Measurements from ENCODE around the gene BSCL2.
"Not testable (repeated sequence)": the region's sequence is repeated elsewhere in the genome, so short reads cannot be mapped to it uniquely, and the experiment has no call there.

Gene BSCL2

GRCh38 chr11:62707277-62707861, at the start of gene BSCL2, which contains the start of gene GNG3:
TSS of gene BSCL2 (minus strand) at chr11:62707424. CDS start at chr11:62707195, 229 bp downstream.
TSS of gene GNG3 (plus strand) at chr11:62707676. CDS start at chr11:62708296, 620 bp downstream.
- peak; percentile 25 for DNase-seq

DNA sequence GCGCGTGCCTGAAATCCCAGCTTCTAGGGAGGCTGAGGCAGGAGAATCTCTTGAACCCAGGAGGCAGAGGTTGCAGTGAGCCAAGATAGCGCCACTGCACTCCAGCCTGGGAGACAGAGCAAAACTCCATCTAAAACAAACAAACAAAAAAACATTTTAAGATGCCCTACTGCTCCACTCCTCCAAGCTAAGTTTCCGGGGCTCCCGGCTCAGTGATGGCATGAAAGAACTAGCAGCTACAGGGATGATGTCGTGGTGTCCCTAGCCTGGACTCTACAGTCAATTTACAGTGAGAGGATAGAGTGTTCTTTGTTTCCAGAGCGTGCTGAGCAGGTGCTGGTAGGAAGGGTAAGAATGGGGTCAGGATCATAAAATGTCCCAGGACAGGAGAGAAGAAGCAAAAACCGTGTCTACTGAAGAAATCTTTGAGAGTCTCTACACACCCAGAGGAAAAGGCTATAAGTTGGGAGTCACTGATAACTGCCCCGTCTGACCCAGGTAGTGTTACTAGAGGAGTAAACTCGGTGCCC, 47.9 kb upstream of the BSCL2 start:
- no peak for DNase-seq

GRCh38 chr11:62753736-62754603, 46.7 kb upstream of the BSCL2 start, which contains the start of gene ZBTB3:
TSS of gene ZBTB3 (minus strand) at chr11:62754160. CDS start at chr11:62753664, 496 bp downstream.
- peak; percentile 99 for DNase-seq

DNA sequence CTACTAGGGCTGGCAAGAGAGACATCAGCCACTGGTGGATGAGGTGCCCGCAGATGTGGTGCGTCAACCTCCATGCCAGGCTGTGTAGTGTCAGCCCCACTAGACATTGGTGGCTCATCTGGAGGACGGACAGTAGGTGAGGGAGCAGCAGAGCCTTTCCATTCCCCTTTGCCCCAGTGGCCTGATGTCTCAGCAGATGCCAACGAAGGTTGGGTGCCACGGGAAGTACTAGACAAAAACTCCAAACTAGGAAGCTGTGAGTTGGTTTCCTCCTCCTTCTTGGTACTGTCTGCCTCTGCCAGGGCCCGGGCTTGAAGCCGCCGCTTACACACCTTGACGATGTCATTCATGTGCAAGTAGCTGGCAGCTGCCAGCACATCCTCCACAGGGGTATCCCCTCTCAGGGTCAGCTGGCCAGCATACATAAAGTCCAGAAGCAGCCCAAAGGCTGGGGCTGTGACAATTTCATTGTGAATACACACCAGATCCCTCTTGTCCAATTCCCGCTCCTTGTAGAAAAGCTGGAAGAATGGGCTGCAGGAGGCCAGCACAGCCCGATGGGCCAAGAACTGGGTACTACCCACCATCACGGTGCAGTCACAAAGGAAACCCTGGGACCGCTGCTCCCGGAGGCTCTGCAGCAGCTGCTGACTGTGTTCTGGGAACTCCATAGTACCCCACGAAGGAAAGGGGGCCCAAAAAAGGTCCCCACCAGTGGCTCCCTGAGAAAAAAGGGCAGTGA, 45.9 kb upstream of the BSCL2 start:
- DNase-seq, result no peak

- no peak for DNase-seq
Observed at GRCh38 chr11:62752177-62752785, 45.1 kb upstream of the BSCL2 start.

- not testable (repeated sequence) for DNase-seq
Observed at GRCh38 chr11:62749931-62750330, 42.7 kb upstream of the BSCL2 start.

DNA sequence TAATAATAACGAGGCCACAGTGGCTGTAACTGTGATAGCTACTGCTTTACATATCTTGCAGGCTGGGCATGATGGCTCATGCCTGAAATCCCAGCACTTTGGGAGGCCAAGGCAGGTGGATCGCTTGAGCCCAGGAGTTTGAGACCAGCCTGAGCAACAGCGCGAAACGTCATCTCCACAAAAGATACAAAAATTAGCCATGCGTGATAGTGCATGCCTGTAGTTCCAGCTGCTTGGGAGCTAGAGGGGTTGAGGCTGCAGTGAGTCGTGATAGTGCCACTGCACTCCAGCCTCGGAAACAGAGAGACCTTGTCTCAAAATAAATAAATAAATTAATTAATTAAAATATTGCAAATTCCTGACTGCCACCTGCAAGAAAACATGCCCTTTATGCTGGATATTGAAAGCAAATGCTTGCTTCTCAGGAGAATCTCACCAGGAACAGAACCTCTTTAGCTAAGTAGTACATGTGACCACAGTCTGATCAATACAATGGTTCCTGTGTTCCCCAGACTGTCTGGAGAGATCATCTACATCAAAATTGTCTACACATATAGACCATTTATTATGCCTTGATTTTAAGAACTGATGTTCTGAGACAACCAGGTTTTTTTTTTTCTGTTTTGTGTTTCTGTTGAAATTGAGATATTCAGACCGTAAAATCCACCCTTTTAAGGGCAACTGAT, 40.4 kb upstream of the BSCL2 start:
- DNase-seq, result no peak

GRCh38 chr11:62737196-62737595, 30.0 kb upstream of the BSCL2 start:
- no peak for DNase-seq

GRCh38 chr11:62732830-62733229, 25.6 kb upstream of the BSCL2 start:
- DNase-seq, result peak; percentile 21

- not testable (repeated sequence) for DNase-seq
Observed at GRCh38 chr11:62730076-62730475, 22.9 kb upstream of the BSCL2 start.

GRCh38 chr11:62728171-62728988, 21.2 kb upstream of the BSCL2 start, which contains the start of gene TTC9C:
TSS of gene TTC9C (plus strand) at chr11:62728486. CDS start at chr11:62728849, 363 bp downstream.
- peak; percentile 92 for DNase-seq

- peak; percentile 99 for DNase-seq
Observed at GRCh38 chr11:62727872-62728170, 20.6 kb upstream of the BSCL2 start.

- DNase-seq, result peak; percentile 100
Observed at GRCh38 chr11:62727165-62727871, 20.1 kb upstream of the BSCL2 start, which contains the start of gene HNRNPUL2. TSS of gene HNRNPUL2 (minus strand) at chr11:62727457. CDS start at chr11:62727156, 301 bp downstream.

GRCh38 chr11:62726915-62727164, 19.6 kb upstream of the BSCL2 start:
- DNase-seq, result no peak

- no peak for DNase-seq
Observed at GRCh38 chr11:62726156-62726914, 19.1 kb upstream of the BSCL2 start.

DNA sequence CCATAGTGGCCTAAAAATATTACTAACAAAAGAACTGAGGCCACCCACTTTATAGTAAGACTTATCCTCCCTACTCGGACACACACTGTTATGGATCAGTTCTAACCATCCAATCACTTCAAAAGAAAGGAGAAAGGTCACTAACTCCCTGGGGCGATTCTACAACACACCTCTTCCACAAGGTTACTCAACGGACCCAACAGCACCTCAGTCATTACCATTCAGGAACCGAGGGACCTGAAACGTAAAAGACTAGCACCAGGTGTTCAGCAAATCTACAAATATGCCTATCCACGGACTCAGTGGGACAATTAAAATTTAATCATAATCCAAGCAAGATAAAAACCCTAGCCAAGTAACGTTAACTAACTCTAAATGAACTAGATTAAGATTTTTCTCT, 18.4 kb upstream of the BSCL2 start:
- DNase-seq, result no peak

DNA sequence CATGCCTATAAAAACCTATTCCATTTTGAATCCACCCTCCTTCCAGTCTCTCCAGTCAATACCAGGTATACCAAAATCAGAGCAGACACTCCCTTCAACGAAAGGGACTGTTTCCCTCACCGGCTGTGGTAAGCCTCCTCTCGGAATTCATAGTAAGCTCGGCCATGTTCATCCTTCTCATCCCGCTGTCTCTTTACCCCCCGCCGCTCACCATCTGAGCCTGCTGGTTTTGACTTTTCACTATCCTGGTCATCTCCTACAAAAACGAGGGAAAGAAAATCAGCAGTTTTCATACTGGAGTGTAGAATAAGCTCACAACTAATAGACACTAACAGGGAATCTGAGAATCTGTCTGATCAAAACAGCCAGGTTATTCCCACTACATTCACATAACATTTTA, 16.9 kb upstream of the BSCL2 start:
- no peak for DNase-seq

- DNase-seq, result peak; percentile 53
Observed at GRCh38 chr11:62721994-62722393, 14.8 kb upstream of the BSCL2 start.

DNA sequence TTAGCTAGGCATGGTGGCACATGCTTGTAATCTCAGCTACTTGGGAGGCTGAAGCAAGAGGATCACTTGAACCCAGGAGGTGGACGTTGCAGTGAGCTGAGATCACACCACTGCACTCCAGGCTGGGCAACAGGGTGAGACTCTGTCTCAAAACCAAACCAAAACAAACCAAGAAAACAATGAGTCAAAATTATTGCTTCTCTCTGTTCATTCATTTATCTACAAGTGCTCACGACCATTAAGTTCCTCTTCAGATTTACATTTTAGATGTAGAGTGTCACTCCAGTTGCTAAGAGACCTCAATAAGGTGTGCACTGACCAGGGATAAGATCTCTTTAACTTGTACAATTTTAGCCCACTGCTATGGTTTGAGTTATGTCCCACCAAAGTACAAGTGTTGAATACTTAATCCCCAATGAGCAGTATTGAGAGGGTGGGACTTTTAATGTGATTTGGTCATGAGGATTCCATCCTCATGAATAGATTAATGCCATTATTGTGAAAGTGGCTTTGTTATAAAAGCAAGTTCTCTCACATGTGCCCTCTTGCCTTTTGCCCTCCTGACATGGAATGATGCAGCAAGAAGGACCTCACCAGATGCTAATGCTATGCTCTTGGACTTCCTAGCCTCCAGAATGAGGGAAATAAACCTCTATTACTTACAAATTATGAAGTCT, 12.2 kb upstream of the BSCL2 start:
- no peak for DNase-seq

Data from fibroblast of skin of right biceps (primary cell).